Small intestine (tissue), 7 donors: ENCODE results near the gene SULT1E1. TPM values are rescaled to one million over a fixed set of nuclear protein-coding genes. Genes with fewer than 3 reads are reported as not detected.

Experiments
- DNase-seq, 2 donors: peaks; one replicate each; pipeline versions ENCODE4 v3.0.0 to v3.0.0-alpha.2; 2013
- FAIRE-seq: peaks from 2 replicates; lab custom pipeline; 2012; peaks lifted over from hg19 to GRCh38; lab: Jason Lieb, UNC
- H3K27ac ChIP-seq, 3 donors: one replicate each; pipeline ENCODE4 v1.5.1; 2013; ENCODE audit warnings: low read length in 2 of 3, mild to moderate bottlenecking in 2 of 3, control low read depth in 1 of 3, inconsistent platforms in 1 of 3, low read depth in 1 of 3, moderate library complexity in 1 of 3
- H3K27me3 ChIP-seq, 3 donors: one replicate each; pipeline ENCODE4 v1.6.1; 2013; ENCODE audit warnings: low read length in 3 of 3, inconsistent platforms in 1 of 3; ENCODE audit not compliant: control insufficient read depth in 3 of 3, insufficient read depth in 3 of 3
- H3K36me3 ChIP-seq, 3 donors: one replicate each; pipeline ENCODE4 v1.6.1; 2013; ENCODE audit warnings: low read length in 3 of 3, inconsistent platforms in 1 of 3, low read depth in 1 of 3, mild to moderate bottlenecking in 1 of 3, moderate library complexity in 1 of 3; ENCODE audit not compliant: control insufficient read depth in 3 of 3, insufficient read depth in 2 of 3
- H3K4me1 ChIP-seq, 3 donors: one replicate each; pipeline ENCODE4 v1.6.1; 2013; ENCODE audit warnings: low read length in 2 of 3, inconsistent platforms in 1 of 3, low read depth in 1 of 3, mild to moderate bottlenecking in 1 of 3, moderate library complexity in 1 of 3; ENCODE audit not compliant: control insufficient read depth in 3 of 3, insufficient read depth in 2 of 3
- H3K4me3 ChIP-seq, 3 donors: one replicate each; pipeline ENCODE4 v1.5.1; 2013; ENCODE audit warnings: low read length in 3 of 3, control low read depth in 1 of 3, inconsistent platforms in 1 of 3, low read depth in 1 of 3, mild to moderate bottlenecking in 1 of 3, moderate library complexity in 1 of 3
- H3K9me3 ChIP-seq, 2 donors: one replicate each; pipeline ENCODE4 v1.6.1; 2013; ENCODE audit warnings: low read depth in 1 of 2, low read length in 1 of 2; ENCODE audit not compliant: control insufficient read depth in 2 of 2, insufficient read depth in 1 of 2
- WGBS, 3 donors: extraction: QIAGEN DNeasy Blood & Tissue Kit; methylation state at CpG; one replicate each; pipeline ENCODE4 v1.1.7; 2013; 5-methylcytosine and 5-hydroxymethylcytosine counted together
- polyA plus RNA-seq, 4 donors: library from polyadenylated mRNA; stranded (reverse) in 3 of 4; unstranded in 1 of 4; fragments of 200-250 nt in 3 of 4; fragments of 120-200 nt in 1 of 4; gene quantifications; one replicate each; pipeline versions ENCODE4 v1.2.1 to v1.2.3, GENCODE V29; 2013
- donor health status: healthy with polysubstance abuse.
- donor health status: control.
- donor health status: control.
- donor health status: Bipolar disorder and iron deficiency.
- donor health status: healthy.

The SULT1E1 gene
- polyA plus RNA-seq, 4 donors, result 13.2 to 151 (median 21.4) TPM

DNA sequence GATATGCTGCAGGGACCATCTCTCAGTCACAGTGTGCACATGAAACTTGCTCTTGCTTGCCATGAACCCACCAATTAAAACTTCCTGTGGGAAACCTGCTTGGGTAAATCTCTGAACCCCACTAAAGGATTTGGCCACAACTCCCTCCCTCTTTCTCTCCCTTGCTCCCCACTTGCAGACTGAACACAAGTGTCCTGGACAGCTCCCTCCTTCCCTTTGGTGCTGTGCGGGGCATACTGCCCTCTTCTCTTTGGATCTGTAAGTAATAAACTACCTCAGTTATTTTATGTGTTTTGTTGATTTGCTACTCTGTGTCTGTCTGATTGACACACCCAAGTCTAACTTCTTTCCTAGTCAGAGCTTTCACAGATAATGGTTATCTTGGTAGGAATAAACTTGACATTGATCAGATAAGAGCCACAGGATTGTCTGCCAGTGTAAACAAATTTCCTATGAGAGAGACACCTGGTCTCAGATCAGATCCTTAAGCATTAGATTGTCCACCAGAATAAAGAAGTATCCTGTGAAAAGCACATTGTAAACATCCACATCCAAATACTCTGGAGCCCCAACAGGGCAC, 41.8 kb downstream of the SULT1E1 start:
- H3K4me3 ChIP-seq, result no peak overlapping the region
- H3K9me3 ChIP-seq, result peaks cover 0 to 13% of the 10 kb centered on the region in 2 donors
- H3K27me3 ChIP-seq, result no peaks in the 10 kb centered on the region
- no peak overlapping the region for H3K27ac ChIP-seq
- peaks cover 0 to 4% (median 0%) of the 10 kb centered on the region in 3 donors for H3K36me3 ChIP-seq
- DNase-seq, result no peak
- WGBS, 3 donors, result 85 to 95% (median 89%) methylated on average over 1 of the region's 1 CpG
- FAIRE-seq, result no peak
- peaks cover 0 to 18% (median 4%) of the 10 kb centered on the region in 3 donors for H3K4me1 ChIP-seq

DNA sequence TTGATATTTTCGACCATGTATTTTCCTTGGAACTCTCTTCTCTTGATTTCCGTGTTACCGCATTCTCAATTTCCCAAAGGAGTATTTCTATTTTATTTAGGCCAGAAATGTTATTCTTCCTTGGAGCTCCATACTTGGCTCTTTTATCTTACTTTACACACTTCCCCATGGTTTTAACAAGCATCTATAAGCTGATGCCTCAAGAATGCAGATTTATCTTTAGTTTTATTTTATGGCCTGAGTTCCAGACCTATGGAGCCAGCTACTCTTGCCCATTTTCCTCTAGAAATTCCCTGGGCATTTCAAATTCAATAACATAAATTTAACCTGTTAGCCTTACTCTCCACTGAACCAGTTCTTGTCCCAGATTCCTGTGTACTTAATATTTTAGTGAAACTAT, 43.7 kb downstream of the SULT1E1 start:
- H3K36me3 ChIP-seq, result no peaks in the 10 kb centered on the region
- FAIRE-seq (no peak), DNase-seq (no peak)
- H3K27me3 ChIP-seq, result no peaks in the 10 kb centered on the region
- WGBS, 3 donors, result 83 to 96% (median 90%) methylated on average over 3 of the region's 3 CpGs
- no peak overlapping the region for H3K27ac ChIP-seq
- no peak overlapping the region for H3K4me3 ChIP-seq
- H3K9me3 ChIP-seq, result peaks cover 0 to 5% of the 10 kb centered on the region in 2 donors
- peaks cover 0 to 9% (median 4%) of the 10 kb centered on the region in 3 donors for H3K4me1 ChIP-seq

DNA sequence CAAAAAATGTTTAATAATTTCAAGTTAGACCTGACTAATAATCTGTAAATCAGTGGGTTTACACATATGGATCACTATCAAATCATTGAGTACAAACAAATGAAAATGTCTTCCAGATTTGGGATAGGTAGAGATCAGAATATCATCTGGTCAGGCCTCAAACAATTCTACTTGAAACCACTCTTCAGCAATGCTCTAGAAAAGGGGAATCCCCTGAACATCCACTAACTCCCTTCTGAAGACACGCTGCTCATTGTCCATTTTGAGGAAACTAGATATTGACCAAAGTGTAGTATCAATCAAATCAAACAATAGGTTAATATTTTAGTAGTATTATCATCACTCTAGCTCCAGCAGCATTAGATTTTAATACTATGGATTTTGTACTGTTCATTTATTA, 46.3 kb downstream of the SULT1E1 start:
- Histone ChIP-seq H3K36me3 (no peaks in the 10 kb centered on the region), H3K27ac (no peak overlapping the region), H3K27me3 (no peaks in the 10 kb centered on the region), H3K4me1 (peaks cover 0 to 9% (median 4%) of the 10 kb centered on the region in 3 donors), H3K4me3 (no peak overlapping the region), H3K9me3 (peaks cover 0 to 5% of the 10 kb centered on the region in 2 donors)
- WGBS, 3 donors, result 53 to 78% (median 53%) methylated on average over 1 of the region's 1 CpG
- no peak for DNase-seq
- no peak for FAIRE-seq

DNA sequence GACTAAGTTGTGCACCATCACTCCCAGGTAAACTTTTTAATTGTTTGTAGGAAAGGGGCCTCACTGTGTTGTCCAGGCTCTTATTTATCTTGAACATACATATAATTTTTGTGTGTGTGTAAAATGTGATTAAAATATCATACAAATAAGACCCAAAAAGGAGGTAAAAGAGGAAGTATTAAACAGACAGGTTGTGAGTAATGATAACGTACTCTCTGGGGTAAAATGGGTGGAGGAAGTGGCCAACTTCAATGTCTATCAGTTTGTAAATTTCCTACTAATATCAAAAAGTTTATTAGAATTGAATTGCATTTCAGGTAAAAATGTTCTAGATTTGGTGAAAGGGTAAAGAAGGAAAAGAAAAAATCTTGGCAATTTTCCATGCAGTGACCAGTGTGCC, 48.8 kb downstream of the SULT1E1 start:
- Histone ChIP-seq H3K27me3 (no peaks in the 10 kb centered on the region), H3K4me3 (no peak overlapping the region), H3K4me1 (peaks cover 0 to 5% (median 0%) of the 10 kb centered on the region in 3 donors), H3K9me3 (peaks cover 0 to 5% of the 10 kb centered on the region in 2 donors), H3K36me3 (no peaks in the 10 kb centered on the region), H3K27ac (no peak overlapping the region)
- no peak for FAIRE-seq
- 73 to 83% (median 79%) methylated on average over 1 of the region's 1 CpG for WGBS, 3 donors
- no peak for DNase-seq

DNA sequence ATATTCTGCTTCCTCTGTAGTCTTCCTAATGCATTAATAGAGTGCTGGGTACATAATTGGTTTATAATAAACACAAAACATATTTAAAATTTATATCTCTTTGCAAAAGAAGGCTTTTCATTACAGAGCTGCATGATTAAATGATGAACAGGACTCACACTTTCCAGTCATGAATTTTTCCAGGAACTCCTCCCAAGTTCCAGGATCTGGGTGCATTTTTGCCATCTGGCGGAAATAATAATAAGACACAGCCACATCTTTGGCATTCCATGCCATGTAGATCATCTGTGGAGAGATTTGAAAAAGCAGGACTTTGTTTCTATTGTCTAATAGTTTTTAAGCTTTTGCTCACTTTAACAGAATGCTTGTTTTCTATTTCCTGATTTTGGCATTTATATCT, 59.3 kb downstream of the SULT1E1 start:
- no peak overlapping the region for H3K4me3 ChIP-seq
- no peak for FAIRE-seq
- no peaks in the 10 kb centered on the region for H3K27me3 ChIP-seq
- H3K27ac ChIP-seq, result no peak overlapping the region
- H3K9me3 ChIP-seq, result peaks cover 0 to 7% of the 10 kb centered on the region in 2 donors
- WGBS, 3 donors, result 89 to 97% (median 92%) methylated on average over 1 of the region's 1 CpG
- no peaks in the 10 kb centered on the region for H3K36me3 ChIP-seq
- no peaks in the 10 kb centered on the region for H3K4me1 ChIP-seq
- no peak for DNase-seq

DNA sequence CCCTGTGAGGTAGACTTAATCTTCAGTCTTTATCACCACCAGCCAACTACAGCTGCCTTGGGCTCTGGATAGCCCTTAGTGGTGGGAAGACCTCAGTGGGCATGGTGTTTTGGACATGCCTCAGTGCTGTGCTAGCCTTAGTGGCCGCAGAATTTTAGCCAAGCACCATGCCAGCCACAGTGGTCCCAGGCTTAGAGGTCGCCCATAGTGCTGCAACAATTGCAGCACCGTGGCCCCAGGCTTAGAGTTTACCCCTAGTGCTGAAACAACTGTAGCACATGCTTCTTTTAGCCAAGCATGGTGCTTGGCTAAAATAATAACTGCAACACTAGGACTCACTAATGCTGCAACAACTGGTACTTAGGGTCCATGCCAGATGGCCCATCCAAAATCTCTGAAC, 60.6 kb downstream of the SULT1E1 start:
- H3K4me1 ChIP-seq, result no peaks in the 10 kb centered on the region
- DNase-seq (no peak), FAIRE-seq (no peak)
- H3K27ac ChIP-seq, result no peak overlapping the region
- 82 to 89% (median 85%) methylated on average over 3 of the region's 3 CpGs for WGBS, 3 donors
- peaks cover 0 to 7% of the 10 kb centered on the region in 2 donors for H3K9me3 ChIP-seq
- H3K4me3 ChIP-seq, result no peak overlapping the region
- H3K36me3 ChIP-seq, result no peaks in the 10 kb centered on the region
- H3K27me3 ChIP-seq, result no peaks in the 10 kb centered on the region

DNA sequence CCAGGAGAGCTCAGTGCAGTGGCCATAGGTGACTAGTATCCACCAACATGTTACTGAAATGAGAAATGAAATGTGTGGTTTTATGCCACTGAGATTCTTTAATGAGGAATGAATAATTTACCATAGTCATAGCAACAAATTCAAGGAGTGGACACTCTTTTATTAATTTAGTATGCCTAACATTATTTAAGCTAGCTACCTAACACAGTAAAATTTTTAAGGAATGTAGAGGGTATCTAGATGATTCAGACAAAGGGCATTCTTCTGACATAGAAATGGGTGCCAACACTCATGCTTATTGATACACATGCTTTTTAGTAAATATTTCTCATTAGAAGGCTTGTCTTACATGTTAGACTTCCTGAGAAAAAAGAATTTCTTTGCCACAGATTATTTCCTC, 66.2 kb downstream of the SULT1E1 start:
- Histone ChIP-seq H3K36me3 (no peaks in the 10 kb centered on the region), H3K9me3 (no peaks in the 10 kb centered on the region), H3K4me3 (no peak overlapping the region), H3K27ac (no peak overlapping the region), H3K4me1 (no peaks in the 10 kb centered on the region), H3K27me3 (no peaks in the 10 kb centered on the region)
- FAIRE-seq, result no peak
- DNase-seq, result no peak
